ENCODE data around the gene MSRB3. TPM values are rescaled to one million over a fixed set of nuclear protein-coding genes. Genes with fewer than 3 reads are reported as not detected.

The MSRB3 gene
- total RNA-seq, 1 experiment from 2014 or later: 1.1 TPM

DNA sequence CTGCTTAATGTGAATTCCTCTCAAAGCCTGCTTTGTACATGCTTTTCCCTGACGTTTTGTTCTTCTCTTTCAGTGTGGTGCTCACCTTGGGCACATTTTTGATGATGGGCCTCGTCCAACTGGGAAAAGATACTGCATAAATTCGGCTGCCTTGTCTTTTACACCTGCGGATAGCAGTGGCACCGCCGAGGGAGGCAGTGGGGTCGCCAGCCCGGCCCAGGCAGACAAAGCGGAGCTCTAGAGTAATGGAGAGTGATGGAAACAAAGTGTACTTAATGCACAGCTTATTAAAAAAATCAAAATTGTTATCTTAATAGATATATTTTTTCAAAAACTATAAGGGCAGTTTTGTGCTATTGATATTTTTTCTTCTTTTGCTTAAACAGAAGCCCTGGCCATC, 184.6 kb downstream of the MSRB3 start:
- Histone ChIP-seq H3K23ac (ENCODE audit: insufficient read length, low read depth, low read length) (no peak overlapping the region), H4K91ac (ENCODE audit: insufficient read length, low read depth, low read length) (no peak overlapping the region), H3K23me2 (ENCODE audit: insufficient read length, low read depth, low read length, poor library complexity, severe bottlenecking) (no peaks in the 10 kb centered on the region), H2BK20ac (ENCODE audit: low read depth, low read length, poor library complexity, severe bottlenecking) (no peak overlapping the region), H3K4me1 (ENCODE audit: insufficient read depth, low read length) (no peaks in the 10 kb centered on the region), H2BK5ac (ENCODE audit: insufficient read length, low read length) (no peak overlapping the region), H3K9me3 (ENCODE audit: control insufficient read depth, low read depth, low read length) (no peaks in the 10 kb centered on the region), H3K4ac (ENCODE audit: low read depth, low read length) (no peak overlapping the region), H3K79me1 (ENCODE audit: insufficient read depth, low read depth, low read length, poor library complexity, severe bottlenecking) (no peaks in the 10 kb centered on the region), H3K27me3 (ENCODE audit: insufficient read depth, low read length) (no peaks in the 10 kb centered on the region), H3K14ac (ENCODE audit: insufficient read depth, low read length) (no peak overlapping the region), H3K4me2 (ENCODE audit: insufficient read depth, insufficient read length, low read length) (no peak overlapping the region), H3K9ac (ENCODE audit: extremely low read depth, insufficient read length, low read length) (no peak overlapping the region), H4K8ac (replicated peaks; ENCODE audit: insufficient read length, low read depth, low read length) (no peak overlapping the region), H3K79me2 (ENCODE audit: insufficient read depth, low read length) (no peaks in the 10 kb centered on the region), H2BK15ac (ENCODE audit: low read depth, low read length) (no peak overlapping the region), H2AK5ac (ENCODE audit: insufficient read length, low read length) (no peak overlapping the region), H3K56ac (ENCODE audit: insufficient read length, low read depth, low read length) (no peak overlapping the region), H3K18ac (ENCODE audit: insufficient read length, low read depth, low read length) (no peak overlapping the region), H2AFZ (ENCODE audit: low read length) (no peak overlapping the region), H2BK12ac (ENCODE audit: insufficient read length, low read depth, low read length) (no peak overlapping the region), H4K5ac (ENCODE audit: insufficient read length, low read depth, low read length) (no peak overlapping the region), H4K20me1 (ENCODE audit: control insufficient read depth, insufficient read depth, insufficient read length) (no peaks in the 10 kb centered on the region), H3K27ac (ENCODE audit: insufficient read length, low read depth, low read length) (no peak overlapping the region), H3T11ph (ENCODE audit: low read length) (no peak overlapping the region), H2BK120ac (ENCODE audit: low read depth, low read length, poor library complexity, severe bottlenecking) (no peak overlapping the region)
- TF ChIP-seq, protein P1, sequence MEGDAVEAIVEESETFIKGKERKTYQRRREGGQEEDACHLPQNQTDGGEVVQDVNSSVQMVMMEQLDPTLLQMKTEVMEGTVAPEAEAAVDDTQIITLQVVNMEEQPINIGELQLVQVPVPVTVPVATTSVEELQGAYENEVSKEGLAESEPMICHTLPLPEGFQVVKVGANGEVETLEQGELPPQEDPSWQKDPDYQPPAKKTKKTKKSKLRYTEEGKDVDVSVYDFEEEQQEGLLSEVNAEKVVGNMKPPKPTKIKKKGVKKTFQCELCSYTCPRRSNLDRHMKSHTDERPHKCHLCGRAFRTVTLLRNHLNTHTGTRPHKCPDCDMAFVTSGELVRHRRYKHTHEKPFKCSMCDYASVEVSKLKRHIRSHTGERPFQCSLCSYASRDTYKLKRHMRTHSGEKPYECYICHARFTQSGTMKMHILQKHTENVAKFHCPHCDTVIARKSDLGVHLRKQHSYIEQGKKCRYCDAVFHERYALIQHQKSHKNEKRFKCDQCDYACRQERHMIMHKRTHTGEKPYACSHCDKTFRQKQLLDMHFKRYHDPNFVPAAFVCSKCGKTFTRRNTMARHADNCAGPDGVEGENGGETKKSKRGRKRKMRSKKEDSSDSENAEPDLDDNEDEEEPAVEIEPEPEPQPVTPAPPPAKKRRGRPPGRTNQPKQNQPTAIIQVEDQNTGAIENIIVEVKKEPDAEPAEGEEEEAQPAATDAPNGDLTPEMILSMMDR (conservative IDR thresholded peaks at IDR 0.05): no peak
- Mint-ChIP-seq H3K9me3 (no peaks in the 10 kb centered on the region), H3K27me3 (ENCODE audit: low read depth) (no peaks in the 10 kb centered on the region), H3K4me1 (no peaks in the 10 kb centered on the region), H3K4me3 (no peak overlapping the region), H3K36me3 (ENCODE audit: insufficient read depth in 1 of 3, low read depth in 3 of 3) (no peaks in the 10 kb centered on the region), H3K27ac (no peak overlapping the region)
- no peak for DNase-seq
- WGBS (ENCODE audit: extremely low coverage, insufficient read length, low lambda C conversion rate): no CpG with 5 or more reads among the region's 9 CpGs
